IPS DF 19.7 (cell line): Measurements from ENCODE around the gene UBFD1.
"Not testable (repeated sequence)": the region's sequence is repeated elsewhere in the genome, so short reads cannot be mapped to it uniquely, and the experiment has no call there.

Experiments
- DNase-seq: peaks from one replicate; pipeline ENCODE4 v3.0.0-alpha.2; 2013; ENCODE audit warnings: low read depth, low spot score

Gene UBFD1

DNA sequence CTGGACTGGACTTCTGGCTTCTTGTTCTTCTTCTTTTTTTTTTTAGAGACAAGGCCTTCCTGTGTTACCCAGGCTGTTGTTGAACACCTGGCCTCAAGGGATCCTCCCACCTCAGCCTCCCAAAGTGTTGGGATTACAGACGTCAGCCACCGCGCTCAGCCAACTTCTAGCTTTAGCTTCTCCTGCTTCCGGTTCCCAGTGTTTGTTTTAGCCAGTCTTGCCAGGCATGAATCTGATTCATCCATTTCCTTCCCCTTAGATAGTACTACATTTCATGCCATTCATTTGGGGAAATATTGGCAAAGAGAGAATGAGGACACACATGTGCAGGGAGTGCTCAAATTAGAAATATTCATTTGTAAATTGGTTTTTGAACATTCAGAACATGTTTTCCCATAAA is 50.7 kb downstream of the UBFD1 start:
- no peak for DNase-seq

DNA sequence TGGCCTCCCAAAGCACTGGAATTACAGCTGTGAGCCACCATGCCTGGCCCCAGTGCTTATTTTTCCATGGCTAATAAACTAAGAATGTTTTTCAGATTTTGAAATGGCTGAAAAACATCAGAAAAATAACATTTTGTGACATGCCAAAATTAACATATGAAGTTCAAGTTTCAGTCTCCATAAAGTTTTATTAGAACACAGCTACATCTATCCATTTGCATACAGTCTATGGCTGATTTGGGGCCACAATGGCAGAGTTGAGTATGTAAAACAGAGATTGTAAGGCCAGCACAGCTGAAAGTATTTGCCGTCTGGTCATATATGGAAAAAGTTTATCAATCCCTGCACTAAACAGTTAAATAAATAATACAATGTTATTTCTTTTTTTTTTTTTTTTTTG is 52.4 kb downstream of the UBFD1 start:
- no peak for DNase-seq

DNA sequence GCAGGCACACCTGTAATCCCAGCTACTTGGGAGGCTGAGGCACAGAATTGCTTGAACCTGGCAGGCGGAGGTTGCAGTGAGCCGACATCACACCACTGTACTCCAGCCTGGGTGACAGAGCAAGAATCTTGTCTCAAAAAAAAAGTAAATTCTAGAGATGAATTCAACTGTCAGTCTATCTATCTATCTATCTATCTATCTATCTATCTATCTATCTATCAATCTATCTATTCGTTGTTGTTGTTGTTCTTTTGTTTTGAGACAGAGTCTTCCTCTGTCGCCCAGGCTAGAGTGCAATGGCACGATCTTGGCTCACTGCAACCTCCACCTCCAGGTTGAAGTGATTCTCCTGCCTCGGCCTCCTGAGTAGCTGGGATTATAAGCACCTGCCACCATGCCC is 53.4 kb downstream of the UBFD1 start:
- not testable (repeated sequence) for DNase-seq

DNA sequence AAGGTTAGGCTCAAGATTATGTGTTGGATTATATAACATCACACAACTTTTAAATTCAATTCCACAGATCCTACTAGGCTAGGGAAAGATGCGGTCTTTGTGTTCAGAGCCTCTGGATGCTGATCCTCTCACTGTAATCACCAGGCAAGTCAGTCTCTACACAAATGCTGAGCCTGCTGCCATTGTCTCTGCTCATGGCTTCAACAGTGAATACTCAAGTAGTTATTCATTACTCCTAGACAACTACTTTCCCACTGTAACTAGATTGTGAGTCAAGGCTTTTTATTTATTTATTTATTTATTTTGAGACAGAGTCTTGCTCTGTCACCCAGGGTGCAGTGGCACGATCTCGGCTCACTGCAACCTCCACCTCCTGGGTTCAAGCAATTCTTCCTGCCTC is 54.4 kb downstream of the UBFD1 start:
- no peak for DNase-seq

DNA sequence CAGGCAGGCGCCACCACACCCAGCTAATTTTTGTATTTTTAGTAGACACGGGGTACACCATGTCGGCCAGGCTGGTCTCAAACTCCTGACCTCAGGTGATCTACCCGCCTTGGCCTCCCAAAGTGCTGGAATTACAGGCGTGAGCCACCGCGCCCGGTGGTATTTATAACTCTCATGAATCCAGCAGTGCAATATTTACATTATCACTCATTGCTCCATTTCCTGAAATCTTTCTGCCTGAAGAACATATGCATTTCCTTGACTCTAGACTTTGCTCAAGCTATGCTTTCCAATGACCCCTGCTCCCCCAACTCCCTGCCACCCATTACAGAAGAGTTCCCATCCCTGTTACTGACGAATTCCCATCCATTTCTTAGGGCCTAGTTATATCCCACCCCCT is 58.3 kb downstream of the UBFD1 start:
- no peak for DNase-seq
